ENCODE results near the gene PHACTR3. TPM values are rescaled to one million over a fixed set of nuclear protein-coding genes. Genes with fewer than 3 reads are reported as not detected.

Gene PHACTR3
- total and polyA plus RNA-seq, 2 of the 8 experiments (the other 6 are each of a cell fraction or from before 2014, with no cell fraction given): 0.05 to 0.13 TPM

DNA sequence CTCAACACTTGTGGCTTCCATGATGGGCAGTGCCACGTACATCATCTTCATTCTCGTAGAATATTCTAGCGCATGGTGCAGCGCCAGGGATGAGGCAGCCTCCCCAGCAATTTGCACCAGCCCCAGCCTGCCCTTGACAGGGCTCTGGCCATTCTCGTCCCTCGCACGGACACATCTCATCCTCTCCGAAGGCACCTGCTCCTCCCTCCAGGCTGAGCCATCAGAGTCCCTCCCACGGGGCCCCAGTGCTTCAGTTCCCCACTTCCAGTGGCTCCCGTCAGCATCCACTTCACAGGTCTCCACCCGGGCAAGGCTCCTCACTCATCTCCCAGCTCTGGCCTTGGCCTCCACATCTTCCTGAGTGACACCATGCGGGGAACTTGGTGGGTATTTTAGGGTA, 13.3 kb upstream of the PHACTR3 start:
- Histone ChIP-seq H3K27me3 (replicated peaks in 1 of 4; ENCODE audit: control insufficient read depth in 3 of 4, extremely low read depth in 1 of 4, insufficient read depth in 3 of 4, low read length in 3 of 4) (peaks cover 0 to 2% (median 0%) of the 10 kb centered on the region in 4 experiments; a peak in 1 of 7 replicates), H3K4me1 (replicated peaks in 1 of 4; ENCODE audit: control insufficient read depth in 3 of 4, insufficient read depth in 4 of 4, low read length in 3 of 4) (no peaks in the 10 kb centered on the region), H3K79me1 (ENCODE audit: low read depth, low read length) (no peaks in the 10 kb centered on the region), H4K5ac (ENCODE audit: insufficient read length, low read depth, low read length) (no peak overlapping the region), H2BK5ac (ENCODE audit: low read depth, low read length) (no peak overlapping the region), H2AK5ac (ENCODE audit: low read depth, low read length) (no peak overlapping the region), H4K91ac (replicated peaks; ENCODE audit: insufficient read length, low read length) (no peak overlapping the region), H2AFZ (ENCODE audit: low read length) (no peak overlapping the region), H3K27ac (ENCODE audit: low read depth, low read length) (no peak overlapping the region), H4K8ac (ENCODE audit: extremely low read depth, insufficient read depth, low read length) (no peak overlapping the region), H4K20me1 (replicated peaks in 1 of 2; ENCODE audit: control insufficient read depth in 1 of 2, insufficient read depth in 2 of 2, low read length in 2 of 2) (peaks cover 0 to 1% of the 10 kb centered on the region in 2 experiments), H3K18ac (ENCODE audit: extremely low read depth, low read length) (no peak overlapping the region), H2BK12ac (ENCODE audit: low read depth, low read length) (no peak overlapping the region), H3K9ac (replicated peaks in 1 of 4; ENCODE audit: extremely low read depth in 1 of 4, low read depth in 3 of 4, low read length in 3 of 4) (no peak overlapping the region), H3K4ac (replicated peaks; ENCODE audit: insufficient read length, low read depth, low read length) (no peak overlapping the region), H3K23me2 (ENCODE audit: low read depth, low read length) (no peaks in the 10 kb centered on the region), H3K14ac (ENCODE audit: insufficient read length) (no peak overlapping the region), H3K56ac (replicated peaks; ENCODE audit: insufficient read length, low read depth, low read length) (no peak overlapping the region), H3K4me2 (ENCODE audit: insufficient read depth in 1 of 2, low read depth in 2 of 2, low read length in 2 of 2) (no peak overlapping the region), H2BK15ac (ENCODE audit: low read length) (no peak overlapping the region), H3K79me2 (ENCODE audit: control insufficient read depth in 1 of 2, insufficient read depth in 2 of 2, low read length in 2 of 2) (no peaks in the 10 kb centered on the region), H3K9me3 (ENCODE audit: insufficient read depth in 2 of 2, low read depth in 1 of 2, low read length in 1 of 2) (peaks cover 64 to 81% of the 10 kb centered on the region in 2 experiments), H2BK120ac (replicated peaks; ENCODE audit: low read depth, low read length) (no peak overlapping the region), H3K4me3 (ENCODE audit: extremely low read depth in 1 of 4, insufficient read depth in 2 of 4, low read depth in 3 of 4, low read length in 4 of 4) (no peak overlapping the region), H3K36me3 (ENCODE audit: control insufficient read depth in 2 of 4, insufficient read depth in 4 of 4, low read length in 3 of 4) (no peaks in the 10 kb centered on the region), H3K23ac (ENCODE audit: insufficient read length) (no peak overlapping the region), H2BK20ac (ENCODE audit: low read length) (no peak overlapping the region)
- ChIA-PET CTCF (ENCODE audit: partially characterized antibody) (no interaction called here), POLR2A (ENCODE audit: partially characterized antibody) (no interaction called here)
- no peak for FAIRE-seq
- no peak for DNase-seq (ENCODE audit: low read depth in 1 of 2, low spot score in 2 of 2)
- 85% methylated on average over 12 of the region's 12 CpGs; no CpG with 5 or more reads in 1 of the 2 experiments for WGBS, 2 experiments (ENCODE audit: extremely low coverage in 1 of 2, insufficient coverage in 1 of 2, insufficient read length in 1 of 2, insufficient replicate concordance in 2 of 2, low coverage in 1 of 2, low lambda C conversion rate in 2 of 2, missing lambda C conversion rate in 1 of 2)
- no peak for TF ChIP-seq JUN (IDR thresholded peaks at IDR 0.05; ENCODE audit: low read depth, low read length)
- TF ChIP-seq TAF1 (IDR thresholded peaks at IDR 0.05; ENCODE audit: low read depth, low read length): no peak
- TF ChIP-seq SP2 (IDR thresholded peaks at IDR 0.05; ENCODE audit: low read length): no peak
- no peak for TF ChIP-seq BRCA1 (IDR thresholded peaks at IDR 0.05; ENCODE audit: low read depth, low read length)
- no peak for TF ChIP-seq RFX5 (IDR thresholded peaks at IDR 0.05; ENCODE audit: borderline replicate concordance, low read depth, low read length)
- TF ChIP-seq GTF2F1 (IDR thresholded peaks at IDR 0.05; ENCODE audit: borderline replicate concordance, low read depth, low read length): no peak
- TF ChIP-seq, protein P1, sequence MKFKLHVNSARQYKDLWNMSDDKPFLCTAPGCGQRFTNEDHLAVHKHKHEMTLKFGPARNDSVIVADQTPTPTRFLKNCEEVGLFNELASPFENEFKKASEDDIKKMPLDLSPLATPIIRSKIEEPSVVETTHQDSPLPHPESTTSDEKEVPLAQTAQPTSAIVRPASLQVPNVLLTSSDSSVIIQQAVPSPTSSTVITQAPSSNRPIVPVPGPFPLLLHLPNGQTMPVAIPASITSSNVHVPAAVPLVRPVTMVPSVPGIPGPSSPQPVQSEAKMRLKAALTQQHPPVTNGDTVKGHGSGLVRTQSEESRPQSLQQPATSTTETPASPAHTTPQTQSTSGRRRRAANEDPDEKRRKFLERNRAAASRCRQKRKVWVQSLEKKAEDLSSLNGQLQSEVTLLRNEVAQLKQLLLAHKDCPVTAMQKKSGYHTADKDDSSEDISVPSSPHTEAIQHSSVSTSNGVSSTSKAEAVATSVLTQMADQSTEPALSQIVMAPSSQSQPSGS (IDR thresholded peaks at IDR 0.05; ENCODE audit: low read length): no peak
- TF ChIP-seq CREB1 (IDR thresholded peaks at IDR 0.05): no peak
- no peak for TF ChIP-seq EGR1 (IDR thresholded peaks at IDR 0.05; ENCODE audit: borderline replicate concordance, low read depth, low read length)
- TF ChIP-seq FOSL1 (IDR thresholded peaks at IDR 0.05; ENCODE audit: insufficient read depth, low read depth, low read length): no peak
- no peak for TF ChIP-seq SIX5 (IDR thresholded peaks at IDR 0.05; ENCODE audit: low read depth, low read length)
- no peak for TF ChIP-seq RAD21 (IDR thresholded peaks at IDR 0.05 in 1 of 2, conservative IDR thresholded peaks at IDR 0.05 in 1 of 2; ENCODE audit: low read depth in 2 of 2, low read length in 2 of 2)
- TF ChIP-seq, protein P2, sequence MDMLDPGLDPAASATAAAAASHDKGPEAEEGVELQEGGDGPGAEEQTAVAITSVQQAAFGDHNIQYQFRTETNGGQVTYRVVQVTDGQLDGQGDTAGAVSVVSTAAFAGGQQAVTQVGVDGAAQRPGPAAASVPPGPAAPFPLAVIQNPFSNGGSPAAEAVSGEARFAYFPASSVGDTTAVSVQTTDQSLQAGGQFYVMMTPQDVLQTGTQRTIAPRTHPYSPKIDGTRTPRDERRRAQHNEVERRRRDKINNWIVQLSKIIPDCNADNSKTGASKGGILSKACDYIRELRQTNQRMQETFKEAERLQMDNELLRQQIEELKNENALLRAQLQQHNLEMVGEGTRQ (IDR thresholded peaks at IDR 0.05; ENCODE audit: low read length): no peak
